Neutrophil (primary cell): Measurements from ENCODE around the gene FANCB.

Experiments
- H3K27ac ChIP-seq: fragments of 200-600 bp; sonication (generic); 2 replicates; pipeline ENCODE4 v1.5.1; 2016; ENCODE audit warnings: mild to moderate bottlenecking, moderate library complexity
- H3K27me3 ChIP-seq: fragments of 200-600 bp; sonication (generic); 2 replicates; pipeline ENCODE4 v1.6.0; 2016; ENCODE audit warnings: mild to moderate bottlenecking
- H3K36me3 ChIP-seq: fragments of 200-600 bp; sonication (generic); 2 replicates; pipeline ENCODE4 v1.5.1; 2017
- H3K4me1 ChIP-seq, 2 experiments: fragments of 200-600 bp in 1 of 2; sonication (generic) in 1 of 2; 1 replicate in 1 of 2; 2 replicates in 1 of 2; pipeline versions ENCODE4 v1.5.1 to v1.6.1; 2013 to 2016; ENCODE audit warnings: low read depth in 1 of 2, low read length in 1 of 2, mild to moderate bottlenecking in 1 of 2, moderate library complexity in 1 of 2; ENCODE audit not compliant: control insufficient read depth in 1 of 2, insufficient read depth in 1 of 2
- H3K4me3 ChIP-seq, 2 experiments: fragments of 200-600 bp in 1 of 2; sonication (generic) in 1 of 2; 1 replicate in 1 of 2; 2 replicates in 1 of 2; pipeline ENCODE4 v1.5.1; 2013 to 2016; ENCODE audit warnings: low read depth in 1 of 2, low read length in 1 of 2, mild to moderate bottlenecking in 1 of 2, moderate library complexity in 1 of 2
- H3K9me3 ChIP-seq: fragments of 200-600 bp; sonication (generic); 2 replicates; pipeline ENCODE4 v1.5.1; 2016
- CTCF ChIP-seq: fragments of 200-600 bp; sonication (generic); IDR thresholded peaks from 2 replicates; pipeline ENCODE4 v1.5.1; 2016; ENCODE audit warnings: antibody characterized with exemption

The FANCB gene

DNA sequence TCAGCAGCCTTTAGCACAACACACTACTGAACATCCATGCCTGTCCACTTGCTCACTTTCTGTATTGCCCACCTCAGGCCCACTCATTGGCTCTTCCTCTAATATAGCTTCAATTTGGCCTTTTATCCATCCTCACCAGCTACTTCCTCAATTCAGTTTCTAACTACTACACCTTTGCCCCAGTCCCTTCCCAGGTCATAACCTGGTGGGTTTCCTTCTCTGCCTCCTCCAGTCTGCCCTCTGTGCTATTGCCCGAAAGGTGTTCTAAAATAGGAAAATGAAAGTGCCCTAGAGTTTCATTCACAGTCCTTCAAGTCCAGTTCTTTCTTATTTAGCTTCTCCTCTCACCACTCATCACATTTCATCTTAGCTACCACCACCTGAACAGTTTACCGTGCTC is 23.4 kb upstream of the FANCB start:
- H3K27me3 ChIP-seq = no peaks in the 10 kb centered on the region
- H3K9me3 ChIP-seq = no peaks in the 10 kb centered on the region
- TF ChIP-seq CTCF = no peak
- H3K27ac ChIP-seq = peak overlapping the region; percentile 35
- H3K4me1 ChIP-seq = peaks cover 10 to 11% of the 10 kb centered on the region in 2 experiments
- peaks cover 24% of the 10 kb centered on the region for H3K36me3 ChIP-seq
- H3K4me3 ChIP-seq = no peak overlapping the region

- H3K36me3 ChIP-seq = no peaks in the 10 kb centered on the region
- peak overlapping the region; percentile 29 for H3K27ac ChIP-seq
- no peaks in the 10 kb centered on the region for H3K9me3 ChIP-seq
- no peak for TF ChIP-seq CTCF
- H3K27me3 ChIP-seq = no peaks in the 10 kb centered on the region
- no peak overlapping the region for H3K4me3 ChIP-seq
- no peaks in the 10 kb centered on the region for H3K4me1 ChIP-seq
Observed at GRCh38 chrX:14886252-14886651, 13.4 kb upstream of the FANCB start.

DNA sequence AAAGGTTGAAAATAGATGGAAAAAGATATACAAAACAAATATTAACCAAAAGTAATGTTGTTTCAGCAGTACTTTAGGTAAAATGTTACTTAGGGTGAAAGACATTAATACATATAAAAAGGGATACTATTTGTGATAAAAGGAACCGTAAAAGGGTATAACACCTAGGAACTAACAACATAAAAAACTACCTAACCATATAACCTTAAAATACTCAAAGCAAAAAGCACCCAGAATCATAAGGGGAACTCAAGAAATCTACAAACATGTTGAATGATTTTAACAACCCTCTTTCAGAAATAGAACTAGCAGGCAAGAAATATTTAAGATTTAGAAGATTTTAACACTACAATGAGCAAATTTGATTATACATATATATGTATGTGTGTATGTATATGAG is 11.8 kb upstream of the FANCB start:
- TF ChIP-seq CTCF = no peak
- Histone ChIP-seq H3K4me1 (peaks cover 3 to 7% of the 10 kb centered on the region in 2 experiments), H3K4me3 (no peak overlapping the region), H3K9me3 (no peaks in the 10 kb centered on the region), H3K27me3 (no peaks in the 10 kb centered on the region), H3K36me3 (no peaks in the 10 kb centered on the region), H3K27ac (no peak overlapping the region)

- H3K36me3 ChIP-seq = no peaks in the 10 kb centered on the region
- TF ChIP-seq CTCF = no peak
- no peak overlapping the region for H3K4me3 ChIP-seq
- H3K27me3 ChIP-seq = no peaks in the 10 kb centered on the region
- H3K27ac ChIP-seq = no peak overlapping the region
- no peaks in the 10 kb centered on the region for H3K9me3 ChIP-seq
- peaks cover 7 to 11% of the 10 kb centered on the region in 2 experiments for H3K4me1 ChIP-seq
Observed at GRCh38 chrX:14883826-14884225, 11.0 kb upstream of the FANCB start.

DNA sequence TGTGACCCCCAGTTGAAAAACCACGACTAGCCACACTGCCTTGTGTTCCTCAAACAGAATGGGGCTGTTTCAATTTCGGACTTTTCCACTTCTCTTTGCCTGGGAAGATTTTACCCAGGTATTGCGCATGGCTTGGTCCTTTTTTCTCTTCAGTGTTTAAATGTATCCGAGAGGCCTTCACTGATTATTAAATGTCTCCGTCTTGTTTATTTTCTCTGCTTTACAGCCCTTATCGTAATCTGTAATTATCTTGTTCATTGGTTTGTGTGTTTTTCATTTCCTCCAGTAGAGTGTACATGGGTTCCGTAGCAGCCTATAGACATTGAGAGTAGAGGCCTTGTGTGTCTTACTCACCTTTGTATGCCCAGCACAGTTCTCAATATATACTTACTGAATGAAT is 2.8 kb upstream of the FANCB start:
- no peak for TF ChIP-seq CTCF
- H3K9me3 ChIP-seq = no peaks in the 10 kb centered on the region
- peak overlapping the region; percentile 79 to 83 for H3K4me3 ChIP-seq
- H3K36me3 ChIP-seq = no peaks in the 10 kb centered on the region
- H3K4me1 ChIP-seq = peaks cover 34 to 49% of the 10 kb centered on the region in 2 experiments
- H3K27me3 ChIP-seq = no peaks in the 10 kb centered on the region
- H3K27ac ChIP-seq = peak overlapping the region; percentile 95

DNA sequence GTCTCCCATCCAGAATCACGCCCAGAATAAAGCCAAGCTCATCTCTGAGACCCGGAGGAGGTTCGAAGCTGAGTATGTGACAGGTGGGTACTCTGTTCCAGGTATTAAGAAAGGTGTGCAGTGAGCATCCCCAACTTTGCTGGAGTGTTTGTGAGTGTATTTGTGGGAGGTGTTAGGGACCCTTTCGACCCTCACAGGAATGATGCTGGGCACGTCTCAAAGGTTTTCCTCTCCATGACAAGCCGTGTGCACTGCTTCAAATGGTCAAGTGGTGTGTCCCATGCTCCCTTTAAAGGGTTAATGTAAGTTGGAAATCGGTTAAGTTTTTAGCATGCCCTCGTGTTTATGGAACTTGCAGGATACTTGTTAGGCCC is 794 bp upstream of the FANCB start:
- TF ChIP-seq CTCF = no peak
- H3K4me3 ChIP-seq = peak overlapping the region; percentile 79 to 83
- H3K27me3 ChIP-seq = no peaks in the 10 kb centered on the region
- H3K9me3 ChIP-seq = no peaks in the 10 kb centered on the region
- H3K27ac ChIP-seq = peak overlapping the region; percentile 95
- peaks cover 23 to 42% of the 10 kb centered on the region in 2 experiments for H3K4me1 ChIP-seq
- no peaks in the 10 kb centered on the region for H3K36me3 ChIP-seq
